BE2C (cell line): ENCODE measurements around the gene FKBP1C.

ENCODE experiments used
- DNase-seq: peaks from one replicate; pipeline ENCODE4 v3.0.0-alpha.2; 2020
- H3K27me3 ChIP-seq: fragments of 250-450 bp; sonication (Bioruptor Pico); 2 replicates; pipeline ENCODE4 v1.5.1; 2020; ENCODE audit warnings: mild to moderate bottlenecking
- H3K36me3 ChIP-seq: fragments of 250-450 bp; sonication (Bioruptor Pico); 2 replicates; pipeline ENCODE4 v1.5.1; 2020; ENCODE audit warnings: mild to moderate bottlenecking
- H3K4me1 ChIP-seq: fragments of 250-450 bp; sonication (Bioruptor Pico); 2 replicates; pipeline ENCODE4 v1.5.1; 2020
- H3K4me3 ChIP-seq: 2 replicates; pipeline ENCODE4 v1.5.1; 2011; ENCODE audit warnings: low read depth, low read length
- H3K9me3 ChIP-seq: fragments of 250-450 bp; sonication (Bioruptor Pico); 2 replicates; pipeline ENCODE4 v1.5.1; 2020
- CTCF ChIP-seq: IDR thresholded peaks from 2 replicates; pipeline ENCODE4 v1.5.1; 2012; ENCODE audit warnings: mild to moderate bottlenecking, low read depth, low read length

The FKBP1C gene

GRCh38 chr6:63261820-63262219 is 50.6 kb downstream of the FKBP1C start:
- Histone ChIP-seq H3K4me1 (no peaks in the 10 kb centered on the region), H3K4me3 (no peak overlapping the region), H3K36me3 (no peaks in the 10 kb centered on the region), H3K27me3 (no peaks in the 10 kb centered on the region), H3K9me3 (no peaks in the 10 kb centered on the region)
- no peak for DNase-seq
- TF ChIP-seq CTCF = no peak
